Activated CD8-positive, alpha-beta memory T cell treated with anti-CD3 and anti-CD28 coated beads for 36 hours (primary cell): ENCODE data around the gene PKNOX1. TPM values are rescaled to one million over a fixed set of nuclear protein-coding genes. Genes with fewer than 3 reads are reported as not detected.
"Not testable (repeated sequence)": the region's sequence is repeated elsewhere in the genome, so short reads cannot be mapped to it uniquely, and the experiment has no call there.

Experiments
- CTCF ChIA-PET: fragments of 350-600 bp; sonication (Branson Sonifier 250); formaldehyde crosslinking; loops from one replicate; lab custom pipeline; 2021; ENCODE audit warnings: antibody characterized with exemption; lab: Charles Lee
- POLR2A ChIA-PET: fragments of 350-600 bp; sonication (Branson Sonifier 250); formaldehyde crosslinking; loops from one replicate; lab custom pipeline; 2021; ENCODE audit warnings: antibody characterized with exemption; lab: Charles Lee
- total RNA-seq, 2 experiments: library from RNA; stranded (reverse); gene quantifications; one replicate each; pipeline ENCODE4 v1.2.3, GENCODE V29; 2021

PKNOX1 gene
- total RNA-seq, 2 experiments from 2014 or later, result 21.5 to 22.2 TPM

- CTCF ChIA-PET, POLR2A ChIA-PET: not testable (repeated sequence)
These were observed 100.2 kb downstream of the PKNOX1 start for GRCh38 chr21:43074401-43075169.

DNA sequence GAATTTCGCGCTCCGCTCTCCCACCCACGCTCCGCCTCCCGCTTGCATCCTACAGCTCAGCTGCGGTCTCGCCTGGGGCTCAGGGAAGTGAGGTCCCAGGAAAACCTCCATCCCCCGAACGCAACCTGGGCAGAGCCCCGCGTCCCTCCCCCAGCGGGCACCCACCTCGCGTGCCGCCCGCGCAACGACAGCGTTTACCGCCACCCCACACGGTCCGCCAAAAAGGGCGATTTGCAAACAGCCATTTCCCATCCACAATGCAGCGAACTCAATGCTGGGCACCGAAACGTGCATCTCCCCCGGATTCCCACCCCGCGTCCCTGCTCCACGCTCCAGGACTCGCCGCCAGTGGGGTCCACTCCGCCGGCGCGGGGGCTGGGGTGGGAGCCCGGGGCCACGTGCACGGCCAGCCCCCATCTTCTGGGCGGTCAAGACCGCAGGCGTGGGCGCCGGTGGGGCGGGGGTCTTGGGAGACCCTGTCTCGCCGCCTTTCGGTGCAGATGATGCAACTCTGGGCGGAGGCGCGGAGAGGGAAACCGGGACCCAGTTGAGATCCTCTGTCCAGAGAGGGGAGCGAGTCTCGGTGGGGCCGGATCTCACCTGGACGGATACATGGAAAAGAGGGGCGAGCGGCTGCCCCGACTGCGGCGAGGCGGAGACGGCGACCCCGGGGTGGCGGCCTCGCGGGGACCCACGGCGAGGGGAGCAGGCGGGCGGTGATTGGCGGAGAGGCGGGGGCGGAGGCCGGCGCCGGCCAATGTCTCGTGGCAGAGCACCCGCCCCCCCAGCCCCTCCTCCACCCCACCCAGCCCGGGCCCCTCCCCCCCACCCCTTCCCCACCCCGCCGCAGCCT, 101.0 kb downstream of the PKNOX1 start, which contains the start of gene CBS:
Gene CBS, minus strand, starts transcription at position 666 of the 853 bp plus-strand sequence. CDS start 3,642 bp downstream, outside the sequence.
- CTCF ChIA-PET, POLR2A ChIA-PET: not testable (repeated sequence)

DNA sequence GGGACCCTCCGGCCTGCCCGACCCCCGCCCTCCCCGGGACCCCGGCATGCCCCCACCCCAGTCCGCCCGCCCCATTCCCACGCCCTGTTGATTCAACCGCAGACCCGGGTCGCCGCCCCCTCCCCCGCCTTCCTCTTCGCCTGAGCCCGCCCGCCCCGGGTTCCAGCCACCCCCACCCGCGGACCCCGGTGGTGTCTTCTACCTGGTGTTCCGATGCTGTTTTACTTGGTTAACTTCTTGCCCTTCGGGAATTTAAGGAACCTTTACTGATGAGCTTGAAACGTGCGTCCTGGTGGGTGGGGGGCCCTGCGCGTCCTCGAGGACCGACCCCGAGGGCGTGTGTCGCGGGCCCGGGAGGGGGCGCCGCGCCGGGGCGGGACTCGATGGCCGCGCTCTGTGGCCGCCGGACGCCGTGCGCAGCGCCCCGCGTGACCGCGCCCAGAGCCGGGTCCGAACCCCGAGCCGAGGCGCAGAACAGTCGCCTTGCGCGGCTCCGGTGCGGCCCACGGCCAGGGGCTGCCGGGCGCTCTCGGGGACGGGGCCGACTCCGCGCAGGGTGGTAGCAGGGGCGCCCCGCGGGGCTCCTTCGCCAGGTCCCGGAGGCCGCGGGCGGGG, 101.8 kb downstream of the PKNOX1 start:
- POLR2A ChIA-PET, CTCF ChIA-PET: not testable (repeated sequence)

GRCh38 chr21:43076643-43077042, 102.3 kb downstream of the PKNOX1 start:
- CTCF ChIA-PET, POLR2A ChIA-PET: not testable (repeated sequence)

DNA sequence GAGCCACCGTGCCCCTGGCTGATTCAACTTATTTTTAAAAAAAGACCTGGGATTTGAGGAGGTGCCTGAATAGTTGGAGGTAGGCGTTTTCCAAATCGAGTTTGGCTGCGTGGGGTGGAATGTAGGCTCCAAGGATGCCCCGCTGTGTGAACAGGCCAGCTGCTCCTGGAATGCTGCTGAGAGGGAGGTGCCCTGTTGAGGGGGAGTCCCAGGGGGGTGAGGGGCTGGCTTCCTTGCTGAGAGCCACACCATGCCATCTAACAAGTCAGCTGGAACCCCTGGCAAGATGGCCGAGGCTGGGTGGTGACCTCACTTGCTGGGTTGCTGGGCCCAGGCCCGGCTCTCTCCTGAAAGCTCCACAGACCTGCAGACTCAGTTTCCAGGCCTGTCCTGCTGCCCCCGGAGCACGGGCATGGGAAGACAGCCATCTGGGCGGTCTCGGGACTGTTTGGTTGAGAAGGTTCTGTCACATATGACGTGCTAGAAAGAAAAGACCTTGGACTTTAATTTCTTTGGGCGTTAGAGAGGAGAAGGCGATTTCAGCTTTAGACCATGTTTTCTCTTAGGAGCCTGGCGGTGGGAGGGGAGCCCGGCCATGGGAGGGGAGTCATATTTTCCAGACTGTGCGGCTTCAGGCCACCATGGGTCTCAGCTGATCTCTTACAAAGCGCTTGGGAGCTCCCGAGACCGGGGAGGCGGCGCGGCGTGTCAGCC, 108.4 kb downstream of the PKNOX1 start:
- POLR2A ChIA-PET, CTCF ChIA-PET: not testable (repeated sequence)

Other genes starting within 250 kb of the PKNOX1 start
- gene WDR4, start 95.0 kb upstream of the PKNOX1 start, total RNA-seq, result 10 to 100 TPM; 58.9 to 61.6 TPM
- 10 to 100 TPM; 36.0 to 38.1 TPM for gene NDUFV3, start 81.3 kb upstream of the PKNOX1 start, total RNA-seq
- not detected for gene ERVH48-1, start 48.9 kb upstream of the PKNOX1 start, total RNA-seq
- gene CBS, start 101.3 kb downstream of the PKNOX1 start, total RNA-seq, result 10 to 100 TPM; 14.1 to 15.5 TPM
- 10 to 100 TPM; 11.3 to 17.2 TPM for gene U2AF1, start 133.0 kb downstream of the PKNOX1 start, total RNA-seq
- gene CRYAA, start 194.4 kb downstream of the PKNOX1 start, total RNA-seq, result not detected